CD4-positive, alpha-beta T cell treated with Interleukin-4 for 4 hours (primary cell): ENCODE results near the gene CRYGS.
A peak's percentile ranks its signal among the peaks of the same experiment; 100 is the strongest.
"Not testable (repeated sequence)": the region's sequence is repeated elsewhere in the genome, so short reads cannot be mapped to it uniquely, and the experiment has no call there.

Experiments used
- DNase-seq: peaks from one replicate; pipeline ENCODE4 v3.0.0-alpha.2; 2020

CRYGS gene

DNA sequence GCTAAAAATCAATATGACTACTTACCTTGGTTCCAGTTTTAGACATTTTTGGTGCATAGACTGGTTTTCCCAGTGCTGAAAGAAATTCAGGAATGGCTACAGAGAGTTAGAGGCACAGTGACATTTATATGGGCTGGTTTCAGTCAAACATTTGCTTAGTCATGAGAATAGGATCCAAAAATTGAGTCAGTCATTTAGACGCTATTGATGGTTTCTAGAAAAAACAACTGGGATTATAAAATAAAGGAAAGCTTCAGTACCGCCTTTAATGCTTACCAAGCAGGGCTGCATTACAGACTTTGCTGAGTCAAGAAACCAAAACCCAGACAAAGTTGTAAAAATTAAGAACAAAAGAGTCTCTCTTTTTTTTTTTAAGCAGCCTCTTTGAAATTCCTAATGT, at the start of gene CRYGS:
Gene CRYGS, minus strand, starts transcription at position 100 of the 400 bp plus-strand sequence. Its CDS starts 54 bp downstream, at position 46.
- no peak for DNase-seq

DNA sequence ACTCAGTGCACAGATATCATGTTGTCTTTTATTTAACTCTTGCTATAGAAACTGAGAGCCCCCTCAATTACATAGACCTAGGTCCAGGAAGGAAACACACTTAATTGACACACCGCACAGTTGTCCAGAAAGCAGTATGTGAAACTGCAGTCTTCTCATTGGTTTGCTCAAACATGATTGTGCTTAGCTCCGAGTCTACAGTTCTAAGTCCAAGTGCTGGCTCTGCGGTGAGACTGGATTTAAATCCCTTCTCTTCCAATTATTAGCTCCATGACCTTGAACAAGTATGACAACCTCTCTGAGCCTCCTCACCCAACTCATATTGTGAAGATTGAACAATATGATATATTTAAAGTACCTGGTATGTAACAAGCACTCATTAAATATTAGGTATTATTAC, 49.7 kb upstream of the CRYGS start:
- DNase-seq = no peak

DNA sequence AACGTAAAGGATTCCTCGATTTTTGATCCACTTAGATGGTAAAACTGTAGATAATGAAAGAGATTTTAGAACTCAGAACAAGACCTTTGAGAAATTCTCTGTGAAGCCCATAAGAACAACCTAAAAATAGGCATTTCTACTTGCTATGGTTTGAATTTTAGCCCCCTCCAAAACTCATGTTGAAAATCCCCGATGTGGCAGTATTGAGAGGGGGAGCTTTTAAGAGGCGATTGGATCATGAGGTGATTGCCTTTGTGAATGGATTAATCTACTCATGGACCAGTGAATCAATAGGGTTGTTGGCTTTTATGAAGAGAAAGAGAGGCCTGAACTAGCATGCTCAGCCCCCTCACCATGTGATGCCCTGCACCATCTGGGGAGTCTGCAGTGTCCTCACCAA, 48.5 kb upstream of the CRYGS start:
- DNase-seq = no peak

DNA sequence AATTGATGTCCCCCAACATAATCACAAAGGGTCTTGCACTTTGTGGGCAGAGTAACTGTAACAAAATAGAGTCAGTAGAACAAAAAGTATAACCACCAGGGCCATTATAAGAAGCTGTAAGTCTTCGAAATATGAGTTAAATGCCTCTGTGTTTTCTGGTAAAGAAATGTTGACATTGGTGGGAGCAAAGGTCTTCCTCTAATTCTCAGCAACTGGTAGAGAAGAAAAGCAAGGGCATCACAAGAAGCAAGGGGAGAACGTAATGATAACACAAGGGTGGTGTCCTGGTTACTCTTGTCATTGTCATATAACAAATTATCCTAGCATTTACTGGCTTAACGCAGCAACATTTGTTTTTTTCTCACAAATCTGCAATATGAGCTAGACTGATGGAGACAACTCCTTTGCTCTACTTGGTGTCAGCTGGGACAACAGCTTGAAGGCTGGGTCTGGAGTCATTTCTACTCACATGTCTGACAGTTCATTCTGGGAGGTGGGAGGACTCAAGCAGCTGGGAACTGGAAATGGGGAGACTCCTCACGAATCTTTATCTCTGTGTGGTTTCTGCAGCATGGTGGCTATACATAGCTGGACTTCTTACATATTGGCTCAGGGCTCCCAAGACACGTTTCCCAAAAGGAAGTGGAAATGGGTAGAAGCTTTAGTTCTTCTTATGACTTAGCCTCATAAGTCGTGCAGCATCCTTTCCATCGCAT, 46.6 kb upstream of the CRYGS start:
- no peak for DNase-seq

DNA sequence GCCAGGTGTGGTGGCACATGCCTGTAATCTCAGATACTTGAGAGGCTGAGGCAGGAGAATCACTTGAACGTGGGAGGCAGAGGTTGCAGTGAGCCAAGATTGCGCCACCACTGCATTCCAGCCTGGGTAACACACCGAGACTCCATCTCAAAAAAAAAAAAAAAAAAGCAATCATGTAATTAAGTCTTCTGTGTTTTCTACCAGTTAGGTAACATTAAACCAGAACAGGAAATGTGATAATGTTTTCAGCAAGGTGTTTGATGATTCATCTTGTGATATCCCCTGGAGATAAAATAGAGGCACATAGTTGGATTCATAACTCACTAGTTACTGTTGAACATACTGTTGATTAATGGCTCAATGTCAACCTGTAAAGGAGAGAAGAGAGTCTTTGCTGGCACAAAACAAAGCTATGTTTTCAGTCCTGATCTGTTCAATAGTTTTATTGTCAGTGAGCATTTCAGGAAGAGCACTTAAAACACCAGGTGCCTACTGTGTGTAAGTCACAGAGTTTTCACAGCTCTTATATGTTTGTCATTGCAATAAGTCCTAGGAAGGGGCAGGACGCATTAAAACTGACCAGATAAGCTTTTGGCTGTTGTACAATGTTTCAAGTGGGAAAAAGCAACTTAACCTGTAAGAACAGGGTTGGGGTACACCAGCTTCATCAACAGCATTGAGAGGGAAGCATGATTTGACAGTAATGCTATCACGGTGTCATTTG, 45.8 kb upstream of the CRYGS start:
- peak; percentile 63 for DNase-seq

DNA sequence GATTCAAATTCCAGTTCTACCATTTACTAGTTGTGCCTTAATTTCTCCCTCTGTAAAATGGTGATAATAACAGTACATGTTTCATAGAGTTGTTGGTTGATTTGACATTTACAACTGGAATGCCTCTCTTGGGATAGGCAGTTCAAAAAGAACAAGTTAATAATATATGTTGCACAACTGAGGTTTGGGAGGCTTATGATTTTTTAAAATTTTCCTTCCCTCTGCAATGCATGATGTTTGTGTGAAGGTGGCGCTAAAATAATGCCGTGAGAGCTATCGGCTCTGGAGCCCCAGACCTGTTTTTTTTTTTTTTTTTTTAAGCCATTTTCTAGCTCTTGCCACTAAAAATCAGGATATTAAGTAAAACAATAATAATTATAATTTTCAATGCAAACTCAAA, 44.9 kb upstream of the CRYGS start:
- DNase-seq = no peak

DNA sequence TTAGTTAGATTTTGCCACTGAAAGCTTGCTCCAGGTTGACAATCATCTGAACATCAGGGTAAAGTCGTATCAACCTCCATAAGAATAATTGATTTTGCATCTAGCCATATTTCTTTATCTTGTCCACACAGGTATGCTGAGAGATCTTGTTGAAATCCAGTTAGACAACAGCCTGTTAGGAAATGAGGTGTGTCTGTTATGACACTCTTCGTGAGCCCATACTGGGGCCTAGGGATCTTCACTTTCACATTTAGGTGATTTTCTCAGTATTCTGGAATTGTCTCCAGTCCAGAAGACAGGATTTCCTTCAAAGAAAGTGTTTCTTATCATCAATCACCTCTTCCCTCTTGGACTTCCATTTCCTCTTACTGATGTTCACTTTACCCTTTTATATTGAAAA, 44.5 kb upstream of the CRYGS start:
- DNase-seq = no peak

DNA sequence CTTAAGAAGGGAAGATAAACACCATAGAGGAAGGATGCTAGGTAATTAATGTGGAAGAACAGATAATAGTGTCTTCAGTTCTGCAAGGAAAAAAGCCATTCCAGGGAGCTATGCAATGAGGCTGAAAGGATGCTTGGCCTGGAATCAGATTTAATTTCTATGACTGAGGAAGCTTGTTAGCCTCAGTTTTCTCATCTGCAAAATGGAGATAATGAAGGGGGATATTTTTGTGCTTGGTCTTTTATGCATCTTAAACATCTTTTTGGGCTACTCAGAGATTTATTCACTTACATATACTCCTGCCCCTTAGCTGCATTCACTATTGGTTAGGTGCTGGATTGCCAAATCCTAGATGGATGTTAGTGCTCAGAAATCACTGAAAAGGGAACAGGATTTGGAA, 43.0 kb upstream of the CRYGS start:
- no peak for DNase-seq

DNA sequence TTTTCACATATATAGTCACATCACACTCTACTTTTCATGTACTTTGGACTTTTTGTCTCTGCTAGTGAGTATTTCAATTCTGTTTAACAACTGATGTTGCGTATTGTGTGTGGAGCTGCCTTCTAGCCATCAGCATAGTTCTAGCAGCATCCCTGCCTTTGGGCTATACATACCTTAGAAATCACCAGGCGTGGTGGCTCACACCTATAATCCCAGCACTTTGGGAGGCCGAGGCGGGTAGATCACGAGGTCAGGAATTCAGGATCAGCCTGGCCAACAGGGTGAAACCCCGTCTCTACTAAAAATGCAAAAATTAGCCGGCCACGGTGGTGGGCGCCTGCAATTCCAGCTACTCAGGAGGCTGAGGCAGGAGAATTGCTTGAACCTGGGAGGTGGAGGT, 42.1 kb upstream of the CRYGS start:
- DNase-seq = not testable (repeated sequence)

DNA sequence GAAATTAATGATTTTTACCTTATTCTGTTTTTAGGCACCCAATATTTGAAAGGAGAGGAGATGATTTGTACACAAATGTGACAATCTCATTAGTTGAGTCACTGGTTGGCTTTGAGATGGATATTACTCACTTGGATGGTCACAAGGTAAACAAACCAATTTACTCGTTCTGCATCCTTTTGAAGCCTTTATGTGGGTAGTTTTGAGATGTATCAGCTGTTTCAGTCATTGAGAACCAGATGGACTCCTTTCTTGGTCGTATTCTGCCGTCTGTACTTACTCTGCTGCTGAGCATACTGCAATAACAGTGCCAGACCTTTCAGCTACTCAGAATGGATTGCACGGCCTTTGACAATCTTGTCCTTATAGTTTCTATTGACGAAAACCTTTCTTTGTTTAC, 39.7 kb upstream of the CRYGS start:
- DNase-seq = no peak

DNA sequence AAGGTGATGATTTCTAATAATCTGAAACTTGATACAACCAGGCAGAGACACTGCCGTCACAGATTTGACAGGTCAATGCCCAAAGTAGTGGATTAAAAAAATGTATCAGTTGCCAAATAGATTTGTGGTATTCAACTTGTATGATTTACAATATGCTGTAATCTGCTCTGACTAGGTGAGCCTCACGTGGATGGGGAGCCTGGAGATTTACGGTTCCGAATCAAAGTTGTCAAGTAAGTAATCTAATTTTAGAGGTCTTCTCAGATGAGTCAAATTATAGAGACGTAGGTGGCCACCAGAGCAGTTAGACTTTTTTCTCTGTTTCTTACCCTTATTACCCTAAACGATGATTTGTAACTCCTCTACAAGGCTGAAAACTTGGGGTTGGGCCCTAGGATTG, 38.4 kb upstream of the CRYGS start:
- DNase-seq = no peak

DNA sequence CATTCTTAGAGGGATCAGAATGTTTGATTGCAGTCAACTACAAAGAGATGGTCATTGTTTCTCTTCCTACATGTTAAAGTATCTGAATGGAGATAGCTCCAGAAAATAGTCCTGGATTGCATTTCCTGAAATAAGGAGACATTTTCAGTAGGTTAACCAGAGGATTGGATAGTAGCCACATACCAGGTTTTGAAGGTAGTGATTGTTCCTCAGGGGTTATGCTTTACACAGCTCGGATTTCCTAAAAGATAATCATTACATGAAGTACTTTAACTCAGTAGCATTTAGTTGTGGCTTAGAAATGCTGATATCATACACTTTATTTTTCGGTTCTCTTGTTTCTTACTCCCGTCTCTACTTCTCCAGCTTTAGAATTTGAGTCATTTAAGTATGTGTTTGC, 36.6 kb upstream of the CRYGS start:
- no peak for DNase-seq

DNA sequence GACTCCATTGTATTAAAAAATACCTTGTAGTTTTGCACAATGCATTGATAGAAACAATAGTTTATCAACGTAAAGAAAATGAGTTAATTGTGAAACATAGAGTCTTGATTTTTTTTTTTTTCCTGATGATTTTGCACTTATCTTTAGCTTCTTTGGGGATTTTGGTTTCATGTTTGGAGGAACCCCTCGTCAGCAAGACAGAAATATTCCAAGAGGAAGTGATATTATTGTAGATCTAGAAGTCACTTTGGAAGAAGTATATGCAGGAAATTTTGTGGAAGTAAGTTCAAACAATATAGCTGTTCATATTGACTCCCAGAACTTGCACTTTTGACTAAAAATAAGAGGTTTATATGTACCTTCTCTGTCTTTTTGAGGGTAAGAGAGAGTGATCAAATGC, 33.3 kb upstream of the CRYGS start:
- no peak for DNase-seq

DNA sequence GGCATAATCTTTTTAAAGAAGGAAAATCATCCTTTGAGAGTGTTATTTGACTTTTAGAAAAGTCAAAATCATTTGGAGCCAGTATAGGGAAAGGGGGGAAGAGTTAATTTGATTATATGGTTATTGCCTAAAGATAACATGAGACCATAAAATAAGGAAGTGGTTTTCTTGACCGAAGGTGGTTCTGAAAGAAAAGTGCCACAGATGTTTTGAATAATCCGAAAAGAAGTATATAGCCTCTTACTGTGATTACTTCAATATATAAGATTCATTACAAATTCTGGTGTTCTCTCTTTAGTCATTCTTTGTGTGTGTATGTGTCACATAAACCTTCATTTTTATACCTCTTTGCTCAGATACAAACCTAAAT, 27.4 kb upstream of the CRYGS start:
- DNase-seq = no peak

DNA sequence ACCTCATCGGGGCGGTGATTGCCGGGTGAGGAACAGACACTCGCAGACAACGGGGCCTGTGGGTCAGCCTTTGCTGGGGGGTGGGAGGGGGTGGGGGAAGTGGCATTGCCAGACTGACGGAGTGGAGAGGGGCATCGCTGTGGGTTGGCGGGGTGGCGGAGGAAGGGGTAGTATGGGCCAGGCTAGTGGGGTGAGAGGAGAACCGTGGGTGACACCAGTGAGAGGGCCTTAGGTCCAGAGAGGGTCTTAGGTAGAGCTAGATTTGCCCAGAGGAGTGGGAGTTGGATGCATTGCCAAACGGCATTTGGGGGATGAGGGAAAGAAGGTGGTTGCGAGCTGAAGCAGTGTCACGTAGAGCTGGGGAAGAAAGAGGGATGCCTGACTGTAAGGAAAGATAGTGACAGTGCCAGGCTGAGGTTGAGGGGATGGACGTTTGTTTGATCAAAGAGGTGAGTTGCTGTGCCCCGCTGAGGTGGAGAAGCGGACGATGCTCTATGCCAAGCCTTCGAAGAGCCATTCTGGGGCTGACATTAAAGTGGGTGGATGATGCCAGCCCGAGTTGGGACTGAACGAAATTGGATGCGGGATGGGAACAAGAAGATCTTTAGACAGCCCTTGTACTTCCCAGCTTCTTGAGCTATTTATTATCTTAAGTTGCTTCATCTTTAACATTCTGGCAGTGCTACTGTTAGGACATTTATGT, 26.9 kb upstream of the CRYGS start:
- DNase-seq = no peak

DNA sequence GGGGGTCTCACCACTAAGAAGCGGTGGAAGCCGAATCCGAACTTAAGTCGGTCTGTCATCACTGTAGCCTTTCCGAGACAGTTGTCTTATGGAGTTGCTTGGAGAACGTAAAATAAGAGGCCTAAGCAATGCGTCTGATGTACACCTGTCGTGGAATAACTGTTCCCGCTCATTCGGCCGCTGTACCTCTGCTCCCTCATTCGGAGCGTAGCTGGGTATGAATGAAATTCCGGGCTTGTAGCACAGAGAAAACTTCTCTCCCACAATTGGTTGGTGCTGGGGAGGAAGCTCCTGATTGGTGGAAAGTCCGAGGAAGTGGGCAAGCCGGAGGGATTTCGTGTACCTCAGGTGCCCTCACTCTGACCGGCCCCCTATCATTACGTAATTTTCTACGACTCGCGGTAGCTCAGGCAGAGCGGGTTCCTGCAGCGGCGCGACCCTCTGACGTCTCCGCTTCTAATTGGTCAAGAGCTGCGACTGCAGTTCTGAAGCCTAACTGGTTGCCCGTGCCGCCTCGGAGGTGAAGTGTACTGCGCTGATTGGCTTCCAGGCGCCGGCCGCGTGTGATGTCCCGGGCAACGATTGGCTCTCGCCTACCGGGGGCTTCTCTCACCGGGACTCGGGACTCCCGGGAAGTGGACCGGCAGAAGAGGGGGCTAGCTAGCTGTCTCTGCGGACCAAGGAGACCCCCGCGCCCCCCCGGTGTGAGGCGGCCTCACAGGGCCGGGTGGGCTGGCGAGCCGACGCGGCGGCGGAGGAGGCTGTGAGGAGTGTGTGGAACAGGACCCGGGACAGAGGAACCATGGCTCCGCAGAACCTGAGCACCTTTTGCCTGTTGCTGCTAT, 26.1 kb upstream of the CRYGS start, which contains the start of gene DNAJB11:
Gene DNAJB11, plus strand, starts transcription at position 625 of the 845 bp plus-strand sequence. Its CDS starts 178 bp downstream, at position 803.
- peak; percentile 99 for DNase-seq

DNA sequence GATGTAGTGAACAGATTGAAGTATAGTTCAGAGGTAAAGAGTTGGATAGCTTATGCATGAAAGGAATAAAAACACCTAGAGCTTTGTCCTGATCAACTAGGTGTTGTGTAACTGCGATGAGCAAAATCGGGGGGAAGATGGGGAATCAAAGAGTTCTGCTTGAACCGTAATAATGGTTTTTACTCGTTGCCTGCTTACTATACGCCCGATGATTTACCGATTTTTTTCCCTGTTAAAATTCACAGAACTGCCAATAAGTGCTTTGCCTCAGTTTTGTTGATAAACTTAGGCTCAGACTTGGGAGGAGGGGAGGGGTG, 25.6 kb upstream of the CRYGS start:
- no peak for DNase-seq

DNA sequence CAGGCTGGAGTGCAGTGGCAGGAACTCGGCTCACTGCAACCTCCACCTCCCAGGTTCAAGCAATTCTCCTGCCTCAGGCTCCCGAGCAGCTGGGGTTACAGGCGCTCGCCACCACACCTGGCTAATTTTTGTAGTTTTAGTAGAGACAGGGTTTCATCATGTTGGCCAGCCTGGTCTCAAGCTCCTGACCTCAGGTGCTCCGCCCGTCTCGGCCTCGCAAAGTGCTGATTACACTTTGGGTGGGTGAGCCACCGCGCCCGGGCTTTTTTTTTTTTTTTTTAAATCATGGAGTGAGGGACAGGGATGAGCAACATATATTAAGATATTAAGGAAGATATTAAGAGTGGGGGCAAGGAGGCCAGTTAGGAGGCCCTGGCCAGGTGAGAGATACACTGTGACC, 25.2 kb upstream of the CRYGS start:
- not testable (repeated sequence) for DNase-seq

DNA sequence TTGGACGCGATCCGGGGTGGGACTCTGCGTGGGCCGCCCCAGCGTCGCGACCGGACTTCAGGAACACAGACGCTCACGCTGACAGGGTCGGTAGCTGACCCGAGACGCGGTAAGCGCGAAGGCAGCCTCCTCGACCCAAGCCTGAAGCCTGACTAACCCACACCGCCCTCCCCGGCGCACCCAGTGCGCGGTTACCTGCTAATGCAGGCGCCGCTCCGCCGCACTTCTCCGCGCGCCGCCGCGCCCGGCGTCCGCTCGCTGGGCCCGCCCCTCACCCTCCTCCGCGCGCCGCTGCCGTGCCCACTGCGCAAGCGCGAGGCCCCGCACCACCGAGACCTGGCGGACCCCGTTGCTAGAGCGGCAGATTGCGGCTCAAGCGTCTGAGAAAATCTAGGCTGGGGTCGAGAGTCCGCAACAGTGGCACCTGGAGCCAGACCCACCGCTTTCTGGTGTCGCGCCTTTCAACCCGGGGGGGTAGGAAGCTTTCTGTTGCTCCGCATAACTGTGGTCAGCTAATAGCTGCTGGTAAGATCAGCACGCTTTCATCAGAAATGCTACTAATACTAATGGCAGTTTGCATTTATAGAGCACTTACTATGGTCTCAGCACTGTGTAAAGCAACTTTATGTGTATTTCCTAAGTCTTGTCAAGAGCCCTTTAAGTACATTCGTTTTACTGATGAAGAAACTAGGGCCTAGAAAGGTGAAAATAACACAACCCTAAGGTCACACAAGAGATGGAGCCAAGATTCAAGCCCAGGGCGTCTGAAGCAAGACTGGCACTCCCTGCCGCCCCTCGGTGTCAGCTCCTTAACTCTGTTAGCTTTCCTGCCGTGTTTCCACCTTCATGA, 23.1 kb upstream of the CRYGS start, which contains the start of gene TBCCD1:
Gene TBCCD1, minus strand, starts transcription at position 268 of the 850 bp plus-strand sequence. CDS start 3,010 bp downstream, outside the sequence.
- peak; percentile 95 for DNase-seq

DNA sequence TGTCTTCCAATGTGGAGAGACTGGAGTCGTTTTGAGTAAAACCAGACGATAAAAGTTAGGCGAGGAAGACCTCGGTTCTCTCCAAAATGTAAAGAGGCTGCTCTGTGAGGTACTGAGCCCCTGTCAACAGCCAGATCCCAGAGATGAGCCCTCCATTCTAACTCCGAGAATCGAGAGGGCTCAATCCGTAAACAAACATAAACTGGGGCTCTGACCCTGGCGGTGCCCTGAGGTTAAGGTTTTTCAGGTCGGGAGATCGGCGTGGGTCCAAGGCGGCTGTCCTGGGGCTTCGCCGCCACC, 22.5 kb upstream of the CRYGS start:
- no peak for DNase-seq

DNA sequence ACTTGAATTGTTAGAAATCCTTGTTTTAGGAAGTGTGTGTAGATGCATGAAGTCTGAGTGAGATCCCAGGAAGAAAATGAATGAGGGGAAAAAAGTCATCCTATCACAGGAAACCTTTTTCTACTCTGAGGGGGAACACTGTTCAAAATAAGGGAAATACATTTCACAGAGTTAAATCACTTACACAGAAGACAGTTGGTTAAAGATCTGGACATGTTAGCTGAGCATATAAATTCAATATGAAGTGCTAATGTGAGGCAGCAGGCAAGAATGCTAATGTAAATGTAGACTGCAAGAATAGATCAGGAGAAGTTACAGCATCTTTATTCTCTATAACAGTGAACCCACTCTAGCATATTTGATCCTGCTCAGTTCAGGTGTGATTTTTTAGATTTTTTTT, 20.4 kb upstream of the CRYGS start:
- no peak for DNase-seq

DNA sequence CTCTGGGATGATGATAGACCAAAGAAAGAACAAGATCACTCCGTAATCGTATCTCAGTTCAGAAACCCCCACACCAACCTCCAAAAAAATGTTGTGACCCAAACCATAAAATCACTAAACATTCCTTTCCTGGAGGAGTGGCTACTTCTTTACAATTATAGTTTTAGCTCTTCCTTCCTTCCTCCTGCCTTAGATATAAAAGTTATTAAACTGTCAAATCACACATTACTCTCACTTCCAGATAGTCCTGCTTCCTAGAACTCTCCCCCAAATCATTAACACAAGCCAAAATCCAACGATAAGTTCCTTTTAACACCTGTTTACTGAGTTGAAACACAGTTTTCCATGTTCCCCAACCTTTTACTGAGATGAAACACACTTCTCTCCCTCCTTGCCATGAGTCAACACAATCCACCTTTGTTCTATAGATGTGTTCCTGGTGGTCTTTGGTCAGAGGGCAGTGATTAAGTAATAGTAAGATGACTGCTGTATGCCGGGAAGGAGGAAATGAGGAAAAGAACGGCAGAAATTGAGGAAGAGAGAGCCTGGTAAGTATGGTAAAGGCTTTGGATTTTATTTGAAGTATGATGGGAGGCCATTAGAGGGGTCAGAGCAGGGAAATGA, 8.3 kb upstream of the CRYGS start:
- DNase-seq = no peak
